Hepatocyte (in vitro differentiated cells): ENCODE results near the gene GTF3C1.

Experiments used
- EZH2 ChIP-seq: fragments of 200-600 bp; sonication (generic); IDR thresholded peaks from 2 replicates; pipeline ENCODE4 v1.6.1; 2016; ENCODE audit warnings: antibody characterized with exemption, mild to moderate bottlenecking, borderline replicate concordance
- EZH2phosphoT487 ChIP-seq: fragments of 200-600 bp; sonication (generic); IDR thresholded peaks from one replicate; pipeline ENCODE4 v1.6.1; 2018; ENCODE audit warnings: antibody characterized with exemption, mild to moderate bottlenecking, low read depth, moderate library complexity; ENCODE audit not compliant: unreplicated experiment, severe bottlenecking
- TF ChIP-seq, protein P1 (sequence below): fragments of 200-600 bp; sonication (generic); IDR thresholded peaks from 2 replicates; pipeline ENCODE4 v1.5.1; 2016; ENCODE audit warnings: antibody characterized with exemption, mild to moderate bottlenecking; ENCODE audit not compliant: poor library complexity

DNA sequence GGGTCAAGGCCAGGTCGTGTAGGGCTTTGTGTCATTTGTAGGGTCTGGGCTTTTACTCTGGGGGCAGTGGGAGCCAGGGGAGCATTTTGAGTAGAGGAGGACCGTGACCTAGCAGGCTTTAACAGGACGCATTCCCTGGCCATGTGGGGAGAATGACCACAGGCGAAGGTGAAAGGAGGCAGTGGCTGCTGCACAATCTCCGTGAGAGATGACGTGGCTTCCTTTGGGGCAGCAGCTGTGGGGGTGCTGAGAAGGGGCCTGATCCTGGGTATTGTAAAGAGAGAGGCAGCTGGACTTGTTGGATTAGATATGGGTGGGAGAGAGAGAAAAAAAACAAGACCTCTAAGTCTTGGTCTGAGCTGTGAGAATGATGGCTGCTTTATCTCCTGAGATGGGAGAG is 46.3 kb upstream of the GTF3C1 start:
- TF ChIP-seq, protein P1, sequence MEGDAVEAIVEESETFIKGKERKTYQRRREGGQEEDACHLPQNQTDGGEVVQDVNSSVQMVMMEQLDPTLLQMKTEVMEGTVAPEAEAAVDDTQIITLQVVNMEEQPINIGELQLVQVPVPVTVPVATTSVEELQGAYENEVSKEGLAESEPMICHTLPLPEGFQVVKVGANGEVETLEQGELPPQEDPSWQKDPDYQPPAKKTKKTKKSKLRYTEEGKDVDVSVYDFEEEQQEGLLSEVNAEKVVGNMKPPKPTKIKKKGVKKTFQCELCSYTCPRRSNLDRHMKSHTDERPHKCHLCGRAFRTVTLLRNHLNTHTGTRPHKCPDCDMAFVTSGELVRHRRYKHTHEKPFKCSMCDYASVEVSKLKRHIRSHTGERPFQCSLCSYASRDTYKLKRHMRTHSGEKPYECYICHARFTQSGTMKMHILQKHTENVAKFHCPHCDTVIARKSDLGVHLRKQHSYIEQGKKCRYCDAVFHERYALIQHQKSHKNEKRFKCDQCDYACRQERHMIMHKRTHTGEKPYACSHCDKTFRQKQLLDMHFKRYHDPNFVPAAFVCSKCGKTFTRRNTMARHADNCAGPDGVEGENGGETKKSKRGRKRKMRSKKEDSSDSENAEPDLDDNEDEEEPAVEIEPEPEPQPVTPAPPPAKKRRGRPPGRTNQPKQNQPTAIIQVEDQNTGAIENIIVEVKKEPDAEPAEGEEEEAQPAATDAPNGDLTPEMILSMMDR: no peak
- TF ChIP-seq EZH2phosphoT487 (no peak), EZH2 (no peak)
